ENCODE results near the gene ISL1.

ISL1 gene

DNA sequence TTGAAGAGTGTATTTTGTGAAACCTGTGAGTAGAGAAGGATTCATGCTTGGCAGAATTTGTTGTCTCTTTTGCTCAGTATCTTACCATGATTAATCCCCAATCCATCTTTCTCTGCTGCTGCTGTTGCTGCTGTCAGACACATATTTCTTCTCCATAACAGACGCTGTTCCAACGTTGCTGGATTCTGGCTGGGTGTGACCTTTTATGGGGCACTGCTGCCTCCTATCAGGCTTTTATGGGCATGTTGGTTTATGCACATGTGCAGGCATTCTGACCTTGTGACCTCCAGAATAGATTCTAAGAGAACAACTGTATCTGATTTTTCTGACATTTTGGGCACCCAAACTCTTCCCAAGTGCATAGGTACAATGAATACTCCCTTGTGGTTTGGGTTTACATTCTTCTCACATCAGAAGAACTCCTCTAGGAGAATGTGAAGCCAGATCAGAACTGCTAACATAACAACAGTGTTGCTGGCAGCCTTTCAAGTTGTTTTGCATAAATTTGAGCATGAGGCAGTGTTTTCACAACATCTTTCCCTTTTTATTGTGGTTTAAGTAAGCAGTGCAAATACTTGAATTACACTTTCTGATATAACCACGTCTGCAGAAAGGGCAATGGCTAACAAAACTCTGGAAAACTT, 9.2 kb upstream of the ISL1 start:
- POLR2A ChIA-PET = no interaction called here
- TF ChIP-seq, protein P1, sequence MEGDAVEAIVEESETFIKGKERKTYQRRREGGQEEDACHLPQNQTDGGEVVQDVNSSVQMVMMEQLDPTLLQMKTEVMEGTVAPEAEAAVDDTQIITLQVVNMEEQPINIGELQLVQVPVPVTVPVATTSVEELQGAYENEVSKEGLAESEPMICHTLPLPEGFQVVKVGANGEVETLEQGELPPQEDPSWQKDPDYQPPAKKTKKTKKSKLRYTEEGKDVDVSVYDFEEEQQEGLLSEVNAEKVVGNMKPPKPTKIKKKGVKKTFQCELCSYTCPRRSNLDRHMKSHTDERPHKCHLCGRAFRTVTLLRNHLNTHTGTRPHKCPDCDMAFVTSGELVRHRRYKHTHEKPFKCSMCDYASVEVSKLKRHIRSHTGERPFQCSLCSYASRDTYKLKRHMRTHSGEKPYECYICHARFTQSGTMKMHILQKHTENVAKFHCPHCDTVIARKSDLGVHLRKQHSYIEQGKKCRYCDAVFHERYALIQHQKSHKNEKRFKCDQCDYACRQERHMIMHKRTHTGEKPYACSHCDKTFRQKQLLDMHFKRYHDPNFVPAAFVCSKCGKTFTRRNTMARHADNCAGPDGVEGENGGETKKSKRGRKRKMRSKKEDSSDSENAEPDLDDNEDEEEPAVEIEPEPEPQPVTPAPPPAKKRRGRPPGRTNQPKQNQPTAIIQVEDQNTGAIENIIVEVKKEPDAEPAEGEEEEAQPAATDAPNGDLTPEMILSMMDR (IDR thresholded peaks at IDR 0.05; ENCODE audit: control extremely low read depth, extremely low read depth, low read depth, missing control alignments) = no peak
- DNase-seq (ENCODE audit: extremely low spot score) = no peak
- CTCF ChIA-PET = interaction anchor here (1.0 to 1.5 kb wide), 2 partner anchors 11 to 14 kb away, joined by 3 to 5 read pairs; no protein-coding TSS in a partner anchor

DNA sequence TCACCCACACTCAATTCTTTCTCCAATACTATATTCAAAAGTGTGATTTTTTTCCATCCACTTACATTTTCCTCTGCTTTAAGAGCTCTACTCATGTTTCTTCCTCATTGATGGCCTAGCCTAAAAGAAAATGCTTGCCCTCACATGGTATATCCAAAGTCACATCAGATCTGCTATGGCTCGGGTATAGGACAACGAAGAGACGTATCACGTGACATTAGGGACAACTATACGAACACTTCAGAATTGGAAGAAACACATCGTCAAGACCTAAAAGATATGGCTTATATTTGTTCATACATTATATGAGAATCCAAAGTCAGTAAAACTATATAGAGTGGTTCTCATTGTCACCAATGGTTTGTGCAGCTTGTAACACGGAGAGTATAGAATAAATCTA, 8.2 kb upstream of the ISL1 start:
- POLR2A ChIA-PET = no interaction called here
- no peak for DNase-seq (ENCODE audit: extremely low spot score)
- TF ChIP-seq, protein P1 (IDR thresholded peaks at IDR 0.05; ENCODE audit: control extremely low read depth, extremely low read depth, low read depth, missing control alignments) = no peak
- CTCF ChIA-PET = interaction anchor here (1.0 to 1.5 kb wide), 3 partner anchors 10 to 13 kb away, joined by 3 to 5 read pairs (median 3); no protein-coding TSS in a partner anchor

DNA sequence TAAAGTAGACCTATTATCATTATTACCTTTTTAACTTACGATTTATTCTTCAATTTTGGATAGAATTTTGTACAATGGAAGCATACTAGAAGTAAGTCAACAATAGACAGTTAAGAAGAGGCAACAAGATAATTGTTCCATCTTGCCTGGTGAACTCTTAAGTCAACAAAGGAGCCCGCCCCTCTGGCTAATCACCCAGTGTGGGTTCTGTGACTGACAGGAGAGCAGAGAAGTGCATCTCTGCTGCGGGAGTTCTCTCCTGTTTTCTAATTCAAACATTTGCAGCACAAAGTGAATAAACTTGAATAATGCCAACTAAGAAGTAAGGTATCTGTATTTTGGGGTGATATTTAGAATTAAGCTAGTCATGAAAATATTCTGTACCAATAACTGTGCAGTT, 6.7 kb upstream of the ISL1 start:
- CTCF ChIA-PET = interaction anchor here (2.0 kb wide), 1 partner anchor 11 kb away, joined by 7 read pairs; no protein-coding TSS in a partner anchor
- no peak for DNase-seq (ENCODE audit: extremely low spot score)
- POLR2A ChIA-PET = no interaction called here
- TF ChIP-seq, protein P1 (IDR thresholded peaks at IDR 0.05; ENCODE audit: control extremely low read depth, extremely low read depth, low read depth, missing control alignments) = no peak

DNA sequence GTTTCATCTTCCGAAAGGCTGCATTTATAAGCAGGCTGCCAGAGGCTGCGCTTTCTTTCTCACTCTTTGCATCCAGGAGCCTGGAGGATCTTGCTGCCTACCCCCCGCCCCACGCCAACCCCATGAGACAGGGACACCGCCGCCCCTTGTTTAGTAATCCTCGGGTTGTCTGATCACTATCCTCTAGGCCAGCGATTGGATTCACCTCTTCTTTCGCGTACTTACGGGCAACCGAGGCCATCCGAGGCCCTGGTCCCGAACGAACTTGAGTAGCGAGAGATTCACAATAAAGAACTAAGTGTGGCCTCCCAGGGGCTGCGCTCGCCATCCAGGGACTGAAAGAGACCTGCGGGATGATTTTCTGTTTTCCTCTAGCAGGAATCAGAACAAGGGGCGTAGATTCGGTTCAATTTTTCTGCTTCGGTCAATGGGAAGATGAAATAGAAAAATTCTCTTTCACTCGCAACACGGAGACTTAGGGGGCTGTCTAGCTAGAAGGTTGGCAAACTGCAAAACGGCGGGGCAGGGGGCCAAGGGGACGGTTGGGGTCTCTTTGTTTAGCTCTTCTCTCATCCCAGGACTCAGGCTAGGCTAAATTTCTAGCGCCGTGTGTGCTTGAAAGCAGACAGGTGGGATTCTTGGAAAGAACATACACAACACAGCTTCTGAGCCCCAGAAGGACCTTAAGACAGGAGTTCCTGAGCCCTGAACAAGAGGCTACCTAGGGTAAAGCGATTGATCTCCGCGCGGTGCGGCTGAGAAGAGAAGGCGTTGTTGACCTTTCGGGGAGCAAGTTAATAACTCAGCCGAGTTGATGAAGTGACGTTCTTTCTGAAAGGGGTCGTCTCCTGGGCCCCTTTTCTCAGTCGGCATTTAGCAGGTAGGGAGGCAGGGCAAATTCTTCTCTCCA, 5.8 kb upstream of the ISL1 start:
- TF ChIP-seq, protein P1 (IDR thresholded peaks at IDR 0.05; ENCODE audit: control extremely low read depth, extremely low read depth, low read depth, missing control alignments) = no peak
- DNase-seq (ENCODE audit: extremely low spot score) = no peak
- POLR2A ChIA-PET = no interaction called here
- CTCF ChIA-PET = interaction anchor here (1.1 to 2.0 kb wide), 2 partner anchors 10 to 1280 kb away, joined by 3 to 7 read pairs; no protein-coding TSS in a partner anchor

DNA sequence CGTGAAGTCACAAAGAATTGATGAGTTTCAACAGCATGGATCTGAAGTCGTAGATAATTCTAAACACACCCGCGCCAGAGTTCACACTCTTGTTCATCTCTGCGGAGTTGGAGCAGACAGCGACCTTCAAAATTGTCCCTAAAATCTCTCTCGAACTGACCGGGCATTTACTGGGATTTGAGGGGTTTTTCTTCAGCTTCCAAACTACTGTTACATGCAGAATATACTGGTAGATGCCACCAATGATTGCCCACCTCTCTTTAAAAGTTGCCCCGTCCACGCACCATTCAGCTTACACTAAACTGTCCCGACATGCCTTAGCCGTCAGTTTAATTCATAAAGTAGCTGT, 5.2 kb upstream of the ISL1 start:
- TF ChIP-seq, protein P1 (IDR thresholded peaks at IDR 0.05; ENCODE audit: control extremely low read depth, extremely low read depth, low read depth, missing control alignments) = no peak
- DNase-seq (ENCODE audit: extremely low spot score) = no peak
- CTCF ChIA-PET = interaction anchor here (1.1 to 2.0 kb wide), 3 partner anchors 10 to 1280 kb away, joined by 3 to 7 read pairs (median 3); no protein-coding TSS in a partner anchor
- POLR2A ChIA-PET = no interaction called here

DNA sequence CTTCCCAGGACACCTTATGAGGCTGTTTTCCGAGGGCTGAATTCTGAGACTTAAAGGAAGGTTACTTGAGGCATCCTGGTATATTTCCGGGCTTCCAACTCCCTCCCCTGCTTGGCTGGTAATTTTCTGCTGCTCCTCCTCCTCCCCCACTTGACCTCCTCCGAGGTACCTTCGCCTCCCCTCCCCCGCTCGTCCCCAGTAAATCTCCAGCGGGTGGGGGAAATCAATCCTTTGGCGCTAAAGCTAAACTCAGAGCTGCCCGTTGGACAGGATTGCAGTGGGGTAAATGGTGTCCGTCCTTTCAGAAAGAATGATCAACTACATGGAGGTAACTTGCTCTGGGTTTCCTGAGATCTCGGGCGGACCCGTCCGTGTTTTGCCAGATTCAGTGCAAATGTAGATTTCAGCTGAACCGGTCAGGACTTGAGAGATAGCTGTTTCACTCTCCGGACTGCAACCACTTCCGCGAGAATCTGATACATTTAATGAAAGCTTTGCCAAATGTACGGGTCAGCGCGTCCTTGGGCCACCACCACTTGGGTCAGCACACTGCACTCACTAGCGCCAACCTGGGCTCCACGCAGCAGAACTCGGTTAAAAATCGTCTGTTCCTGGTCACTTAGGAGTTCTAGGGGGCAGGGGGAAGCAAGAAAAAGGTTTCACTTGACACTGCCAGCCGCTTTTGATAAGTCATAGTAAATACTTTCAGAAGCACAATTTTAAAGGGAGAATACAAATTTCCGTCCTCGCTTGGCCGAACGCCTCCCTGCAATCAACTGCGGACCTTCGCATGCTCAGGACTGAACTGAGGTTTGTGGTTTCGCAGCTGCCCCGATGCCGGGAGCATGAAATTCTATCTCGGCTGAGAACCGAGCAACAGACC, 4.6 kb upstream of the ISL1 start:
- TF ChIP-seq, protein P1 (IDR thresholded peaks at IDR 0.05; ENCODE audit: control extremely low read depth, extremely low read depth, low read depth, missing control alignments) = no peak
- ChIA-PET CTCF (interaction anchor here (1.1 to 1.5 kb wide), 3 partner anchors 18 to 1279 kb away, joined by 3 read pairs; no protein-coding TSS in a partner anchor), POLR2A (no interaction called here)
- no peak for DNase-seq (ENCODE audit: extremely low spot score)

Measured in GM10248 (cell line).